HEK293 (cell line): ENCODE results near the gene GOLGA6L10.

ENCODE experiments used
- CTCF ChIP-seq: fragments of 450-650 bp; formaldehyde crosslinking; IDR thresholded peaks from 2 replicates; pipeline ENCODE4 v1.5.1; 2016; ENCODE audit warnings: missing biosample characterization, missing genetic modification characterization
- HIC1 ChIP-seq: fragments of 450-650 bp; formaldehyde crosslinking; IDR thresholded peaks from 2 replicates; pipeline ENCODE4 v1.5.1; 2016; ENCODE audit warnings: missing biosample characterization, missing genetic modification characterization
- KLF10 ChIP-seq: fragments of 450-650 bp; IDR thresholded peaks from 2 replicates; pipeline ENCODE4 v1.5.1; 2018; ENCODE audit warnings: missing biosample characterization, mild to moderate bottlenecking, missing genetic modification characterization
- ZNF10 ChIP-seq: fragments of 450-650 bp; formaldehyde crosslinking; IDR thresholded peaks from 2 replicates; pipeline ENCODE4 v1.5.1; 2017; ENCODE audit warnings: missing biosample characterization, missing genetic modification characterization
- ZNF132 ChIP-seq: fragments of 450-650 bp; formaldehyde crosslinking; IDR thresholded peaks from 2 replicates; pipeline ENCODE4 v1.5.1; 2017; ENCODE audit warnings: missing biosample characterization, missing genetic modification characterization, borderline replicate concordance
- ZNF404 ChIP-seq: fragments of 450-650 bp; formaldehyde crosslinking; IDR thresholded peaks from 2 replicates; pipeline ENCODE4 v1.5.1; 2017; ENCODE audit warnings: missing biosample characterization, missing genetic modification characterization
- ZNF518A ChIP-seq: fragments of 450-650 bp; formaldehyde crosslinking; conservative IDR thresholded peaks from 2 replicates; pipeline ENCODE4 v1.5.1; 2016; ENCODE audit warnings: low read depth, missing biosample characterization, missing genetic modification characterization
- ZNF623 ChIP-seq: fragments of 450-650 bp; formaldehyde crosslinking; IDR thresholded peaks from 2 replicates; pipeline ENCODE4 v1.5.1; 2016; ENCODE audit warnings: missing biosample characterization, missing genetic modification characterization
- ZNF792 ChIP-seq: fragments of 450-650 bp; formaldehyde crosslinking; IDR thresholded peaks from 2 replicates; pipeline ENCODE4 v1.5.1; 2016; ENCODE audit warnings: missing biosample characterization, missing genetic modification characterization

GRCh38 chr15:82312586-82313349 is 36.5 kb downstream of the GOLGA6L10 start:
- TF ChIP-seq CTCF (tag by site-specific recombination), result no peak
- TF ChIP-seq ZNF792, result no peak
- TF ChIP-seq ZNF132 (tag by site-specific recombination), result no peak
- TF ChIP-seq ZNF518A (tag by site-specific recombination), result no peak
- TF ChIP-seq ZNF623, result no peak
- TF ChIP-seq KLF10 (tag by site-specific recombination), result no peak
- no peak for TF ChIP-seq HIC1
- TF ChIP-seq ZNF10 (tag by site-specific recombination), result no peak
- TF ChIP-seq ZNF404 (tag by site-specific recombination), result no peak
